GM10266 (cell line): Measurements from ENCODE around the gene CEP83.

Experiments used
- DNase-seq: peaks from one replicate; pipeline ENCODE4 v3.0.0; 2012; ENCODE audit errors: extremely low spot score
- TF ChIP-seq, protein P1 (sequence below): IDR thresholded peaks from 2 replicates; pipeline ENCODE4 v1.5.1; 2012; ENCODE audit warnings: mild to moderate bottlenecking, low read depth; ENCODE audit not compliant: control insufficient read depth, insufficient read depth; ENCODE audit errors: missing control alignments

Gene CEP83

DNA sequence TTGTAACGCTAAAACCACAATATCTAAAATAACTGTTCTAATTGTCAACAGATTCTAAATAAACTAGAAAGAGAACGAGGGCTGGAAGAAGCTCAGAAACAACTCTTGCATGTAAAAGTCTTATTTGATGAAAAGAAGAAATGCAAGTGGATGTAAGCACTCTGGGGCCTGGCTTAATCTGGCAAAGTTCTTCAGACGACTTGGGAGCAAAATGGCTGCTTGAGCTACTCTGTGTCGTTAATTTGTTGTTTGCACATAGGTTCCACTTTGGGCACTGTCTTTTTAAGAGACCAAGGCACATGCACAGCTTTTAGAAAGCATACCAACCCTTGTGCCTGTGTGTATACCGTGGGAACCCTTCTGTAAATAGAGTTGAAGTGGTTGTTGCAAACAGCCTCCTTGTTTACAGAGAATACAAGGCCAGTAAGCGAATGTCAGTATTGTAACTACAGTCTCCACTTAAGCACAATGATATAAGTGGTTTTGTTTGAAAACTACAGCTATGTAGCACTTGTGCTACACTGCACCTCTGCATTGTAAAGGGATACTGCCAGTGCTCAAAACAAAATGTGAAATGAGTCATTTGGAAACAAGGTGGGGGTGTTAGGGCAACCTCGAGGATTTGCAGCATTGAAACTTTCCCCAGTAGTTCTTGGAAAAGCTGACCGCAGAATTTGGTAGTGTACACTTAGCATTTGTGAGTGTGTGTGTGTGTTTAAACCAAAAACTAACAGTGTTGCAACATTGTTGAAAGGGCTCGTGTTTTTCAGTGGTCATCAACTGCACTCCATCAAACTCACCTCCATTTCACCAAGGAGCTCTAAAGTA lies 154.3 kb downstream of the CEP83 start:
- no peak for DNase-seq
- TF ChIP-seq, protein P1, sequence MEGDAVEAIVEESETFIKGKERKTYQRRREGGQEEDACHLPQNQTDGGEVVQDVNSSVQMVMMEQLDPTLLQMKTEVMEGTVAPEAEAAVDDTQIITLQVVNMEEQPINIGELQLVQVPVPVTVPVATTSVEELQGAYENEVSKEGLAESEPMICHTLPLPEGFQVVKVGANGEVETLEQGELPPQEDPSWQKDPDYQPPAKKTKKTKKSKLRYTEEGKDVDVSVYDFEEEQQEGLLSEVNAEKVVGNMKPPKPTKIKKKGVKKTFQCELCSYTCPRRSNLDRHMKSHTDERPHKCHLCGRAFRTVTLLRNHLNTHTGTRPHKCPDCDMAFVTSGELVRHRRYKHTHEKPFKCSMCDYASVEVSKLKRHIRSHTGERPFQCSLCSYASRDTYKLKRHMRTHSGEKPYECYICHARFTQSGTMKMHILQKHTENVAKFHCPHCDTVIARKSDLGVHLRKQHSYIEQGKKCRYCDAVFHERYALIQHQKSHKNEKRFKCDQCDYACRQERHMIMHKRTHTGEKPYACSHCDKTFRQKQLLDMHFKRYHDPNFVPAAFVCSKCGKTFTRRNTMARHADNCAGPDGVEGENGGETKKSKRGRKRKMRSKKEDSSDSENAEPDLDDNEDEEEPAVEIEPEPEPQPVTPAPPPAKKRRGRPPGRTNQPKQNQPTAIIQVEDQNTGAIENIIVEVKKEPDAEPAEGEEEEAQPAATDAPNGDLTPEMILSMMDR = no peak

DNA sequence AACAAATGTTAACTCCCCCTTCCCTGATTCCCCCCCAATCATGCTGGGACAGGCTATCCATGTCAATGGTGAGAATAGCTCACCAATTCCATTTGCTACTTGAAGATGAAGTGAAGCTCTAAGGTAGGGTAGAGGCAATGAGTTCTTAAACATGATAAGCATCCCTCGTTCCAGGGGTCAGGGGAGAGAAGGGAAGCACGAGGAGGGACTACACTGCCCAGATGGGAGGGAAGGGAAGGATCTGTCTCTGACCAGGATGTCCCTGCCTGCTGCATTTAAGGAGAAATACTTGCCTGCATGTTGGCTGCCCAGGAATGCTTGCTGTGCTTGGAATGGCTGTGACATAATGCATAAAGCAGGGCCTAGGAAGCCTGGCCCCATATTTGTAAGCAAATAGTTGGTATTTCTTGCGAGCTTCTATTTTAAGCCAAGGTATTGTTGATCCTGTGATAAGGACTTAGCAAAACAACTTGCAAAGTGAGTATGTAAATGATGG lies 155.1 kb downstream of the CEP83 start:
- TF ChIP-seq, protein P1 = no peak
- no peak for DNase-seq

DNA sequence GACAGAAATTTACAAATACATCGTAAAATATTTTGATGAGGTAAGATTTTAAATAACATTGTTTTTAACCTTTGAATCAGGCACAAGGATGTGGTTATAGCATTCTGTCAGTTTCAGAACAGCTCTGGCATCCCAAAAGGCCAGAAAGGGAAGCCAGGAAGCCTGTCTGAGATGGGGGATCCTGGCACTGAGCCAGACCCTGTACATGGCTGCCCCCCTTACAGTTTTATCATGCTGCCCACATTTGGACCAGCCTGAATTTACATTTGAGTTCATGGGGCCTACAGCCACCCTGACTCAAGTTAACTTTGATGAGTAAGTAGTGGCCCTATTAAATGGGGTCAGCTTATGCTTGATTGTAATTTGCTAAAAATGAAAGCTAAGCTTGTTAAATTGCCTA lies 155.7 kb downstream of the CEP83 start:
- DNase-seq = no peak
- TF ChIP-seq, protein P1 = no peak

DNA sequence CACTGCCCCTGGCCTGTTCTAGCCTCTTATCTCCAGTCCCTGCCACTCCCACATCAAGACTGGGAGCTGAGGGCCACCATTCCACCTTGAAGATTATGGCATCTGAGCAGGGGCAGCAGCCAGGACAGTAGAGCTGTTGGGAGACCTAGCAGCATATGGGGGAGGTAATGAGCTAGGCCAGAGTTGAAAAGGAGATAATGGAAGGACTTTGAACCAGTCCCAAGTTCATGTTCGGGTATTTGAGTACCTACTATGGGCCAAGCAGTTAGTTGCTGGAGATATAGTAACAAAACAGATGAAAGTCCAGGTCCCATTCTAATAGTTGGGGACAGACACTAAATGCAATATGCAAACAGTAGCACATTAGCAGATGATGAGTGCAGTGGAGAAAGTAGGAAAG lies 159.8 kb downstream of the CEP83 start:
- DNase-seq = no peak
- TF ChIP-seq, protein P1 = no peak

DNA sequence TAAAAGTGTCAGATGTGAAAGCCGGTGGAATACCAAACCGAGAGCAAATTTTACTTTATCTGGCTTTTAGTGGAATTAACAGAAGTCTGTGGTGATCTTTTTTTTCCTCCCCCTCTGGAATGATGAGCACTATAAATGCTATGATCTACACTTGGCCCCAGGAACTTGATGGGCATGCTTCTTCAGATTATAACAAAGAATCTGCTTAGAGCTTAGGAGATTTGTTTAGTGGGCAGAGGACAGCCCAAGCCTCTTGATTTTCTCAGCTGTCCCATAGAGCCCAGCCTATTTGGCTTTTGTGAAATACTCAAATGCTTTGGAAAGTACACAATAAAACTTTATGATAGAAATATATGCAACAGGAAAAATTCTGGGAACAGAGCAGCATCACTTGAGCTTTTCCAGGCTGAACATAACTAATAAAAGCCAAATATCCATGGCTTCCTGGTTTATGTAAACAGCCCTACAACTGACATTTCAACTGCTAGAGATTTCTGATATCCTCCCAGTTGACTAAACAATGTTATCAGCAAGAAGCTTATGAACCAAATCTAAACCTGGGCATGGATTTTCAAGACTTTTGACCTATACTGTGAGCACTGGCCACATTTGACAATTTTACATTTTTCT lies 161.7 kb downstream of the CEP83 start:
- DNase-seq = no peak
- TF ChIP-seq, protein P1 = no peak

DNA sequence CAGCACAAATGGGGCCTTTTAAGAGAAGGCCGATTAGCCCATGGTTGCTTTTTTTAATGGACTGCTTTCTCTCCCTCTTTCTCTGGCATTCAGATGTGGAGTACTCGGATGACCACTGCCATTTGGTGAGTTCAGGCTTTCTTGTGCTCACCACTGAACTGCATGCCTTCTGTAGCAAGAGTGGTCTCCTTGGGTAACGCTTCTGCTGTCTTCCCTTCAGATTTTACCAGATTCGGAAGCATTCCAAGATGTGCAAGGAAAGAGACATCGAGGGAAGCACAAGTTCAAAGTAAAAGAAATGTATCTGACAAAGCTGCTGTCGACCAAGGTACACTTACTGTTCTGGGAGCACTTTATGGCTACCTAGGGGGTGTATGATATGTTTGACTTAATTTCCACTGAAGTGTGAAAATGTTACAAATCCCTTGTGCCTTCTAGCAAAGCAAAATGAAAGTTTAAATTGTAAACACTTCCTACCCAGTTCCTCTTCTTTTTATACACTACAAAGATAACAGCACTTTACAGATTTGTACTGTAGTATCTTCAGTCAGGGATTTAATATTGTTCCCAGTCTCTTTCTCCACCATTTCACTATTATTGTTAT lies 162.5 kb downstream of the CEP83 start:
- TF ChIP-seq, protein P1 = no peak
- DNase-seq = no peak
